ENCODE measurements around the gene ARIH1.

DNA sequence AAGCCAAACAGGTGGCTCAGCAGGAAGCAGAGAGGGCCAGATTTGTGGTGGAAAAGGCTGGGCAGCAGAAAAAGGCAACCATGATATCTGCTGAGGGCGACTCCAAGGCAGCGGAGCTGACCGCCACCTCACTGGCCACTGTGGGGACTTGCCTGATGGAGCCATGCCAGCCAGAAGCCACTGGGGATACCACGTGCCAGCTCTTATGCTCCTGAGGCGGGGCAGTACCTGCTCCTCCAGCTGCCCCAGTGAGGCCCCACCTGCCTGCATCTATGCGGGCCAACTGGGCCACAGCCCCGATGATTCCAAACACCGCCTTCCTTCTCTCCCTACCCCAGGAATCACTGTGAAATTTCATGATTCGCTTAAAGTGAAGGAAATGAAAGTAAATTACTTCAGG lies 22.9 kb upstream of the ARIH1 start:
- TF ChIP-seq, protein P1, sequence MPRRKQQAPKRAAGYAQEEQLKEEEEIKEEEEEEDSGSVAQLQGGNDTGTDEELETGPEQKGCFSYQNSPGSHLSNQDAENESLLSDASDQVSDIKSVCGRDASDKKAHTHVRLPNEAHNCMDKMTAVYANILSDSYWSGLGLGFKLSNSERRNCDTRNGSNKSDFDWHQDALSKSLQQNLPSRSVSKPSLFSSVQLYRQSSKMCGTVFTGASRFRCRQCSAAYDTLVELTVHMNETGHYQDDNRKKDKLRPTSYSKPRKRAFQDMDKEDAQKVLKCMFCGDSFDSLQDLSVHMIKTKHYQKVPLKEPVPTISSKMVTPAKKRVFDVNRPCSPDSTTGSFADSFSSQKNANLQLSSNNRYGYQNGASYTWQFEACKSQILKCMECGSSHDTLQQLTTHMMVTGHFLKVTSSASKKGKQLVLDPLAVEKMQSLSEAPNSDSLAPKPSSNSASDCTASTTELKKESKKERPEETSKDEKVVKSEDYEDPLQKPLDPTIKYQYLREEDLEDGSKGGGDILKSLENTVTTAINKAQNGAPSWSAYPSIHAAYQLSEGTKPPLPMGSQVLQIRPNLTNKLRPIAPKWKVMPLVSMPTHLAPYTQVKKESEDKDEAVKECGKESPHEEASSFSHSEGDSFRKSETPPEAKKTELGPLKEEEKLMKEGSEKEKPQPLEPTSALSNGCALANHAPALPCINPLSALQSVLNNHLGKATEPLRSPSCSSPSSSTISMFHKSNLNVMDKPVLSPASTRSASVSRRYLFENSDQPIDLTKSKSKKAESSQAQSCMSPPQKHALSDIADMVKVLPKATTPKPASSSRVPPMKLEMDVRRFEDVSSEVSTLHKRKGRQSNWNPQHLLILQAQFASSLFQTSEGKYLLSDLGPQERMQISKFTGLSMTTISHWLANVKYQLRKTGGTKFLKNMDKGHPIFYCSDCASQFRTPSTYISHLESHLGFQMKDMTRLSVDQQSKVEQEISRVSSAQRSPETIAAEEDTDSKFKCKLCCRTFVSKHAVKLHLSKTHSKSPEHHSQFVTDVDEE (CRISPR knock-in tag; IDR thresholded peaks at IDR 0.05) = no peak
- TF ChIP-seq, protein P2, sequence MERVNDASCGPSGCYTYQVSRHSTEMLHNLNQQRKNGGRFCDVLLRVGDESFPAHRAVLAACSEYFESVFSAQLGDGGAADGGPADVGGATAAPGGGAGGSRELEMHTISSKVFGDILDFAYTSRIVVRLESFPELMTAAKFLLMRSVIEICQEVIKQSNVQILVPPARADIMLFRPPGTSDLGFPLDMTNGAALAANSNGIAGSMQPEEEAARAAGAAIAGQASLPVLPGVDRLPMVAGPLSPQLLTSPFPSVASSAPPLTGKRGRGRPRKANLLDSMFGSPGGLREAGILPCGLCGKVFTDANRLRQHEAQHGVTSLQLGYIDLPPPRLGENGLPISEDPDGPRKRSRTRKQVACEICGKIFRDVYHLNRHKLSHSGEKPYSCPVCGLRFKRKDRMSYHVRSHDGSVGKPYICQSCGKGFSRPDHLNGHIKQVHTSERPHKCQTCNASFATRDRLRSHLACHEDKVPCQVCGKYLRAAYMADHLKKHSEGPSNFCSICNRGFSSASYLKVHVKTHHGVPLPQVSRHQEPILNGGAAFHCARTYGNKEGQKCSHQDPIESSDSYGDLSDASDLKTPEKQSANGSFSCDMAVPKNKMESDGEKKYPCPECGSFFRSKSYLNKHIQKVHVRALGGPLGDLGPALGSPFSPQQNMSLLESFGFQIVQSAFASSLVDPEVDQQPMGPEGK (CRISPR knock-in tag; IDR thresholded peaks at IDR 0.05; ENCODE audit: borderline replicate concordance) = no peak
- TF ChIP-seq BACH2 (CRISPR knock-in tag; IDR thresholded peaks at IDR 0.05; ENCODE audit: borderline replicate concordance) = no peak
- TF ChIP-seq, protein P3, sequence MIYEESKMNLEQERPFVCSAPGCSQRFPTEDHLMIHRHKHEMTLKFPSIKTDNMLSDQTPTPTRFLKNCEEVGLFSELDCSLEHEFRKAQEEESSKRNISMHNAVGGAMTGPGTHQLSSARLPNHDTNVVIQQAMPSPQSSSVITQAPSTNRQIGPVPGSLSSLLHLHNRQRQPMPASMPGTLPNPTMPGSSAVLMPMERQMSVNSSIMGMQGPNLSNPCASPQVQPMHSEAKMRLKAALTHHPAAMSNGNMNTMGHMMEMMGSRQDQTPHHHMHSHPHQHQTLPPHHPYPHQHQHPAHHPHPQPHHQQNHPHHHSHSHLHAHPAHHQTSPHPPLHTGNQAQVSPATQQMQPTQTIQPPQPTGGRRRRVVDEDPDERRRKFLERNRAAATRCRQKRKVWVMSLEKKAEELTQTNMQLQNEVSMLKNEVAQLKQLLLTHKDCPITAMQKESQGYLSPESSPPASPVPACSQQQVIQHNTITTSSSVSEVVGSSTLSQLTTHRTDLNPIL (CRISPR knock-in tag; IDR thresholded peaks at IDR 0.05; ENCODE audit: low read depth) = no peak
